Measurements from ENCODE around the gene C9orf40. TPM values are rescaled to one million over a fixed set of nuclear protein-coding genes. Genes with fewer than 3 reads are reported as not detected.

The C9orf40 gene
- total RNA-seq, 1 experiment from 2014 or later, result 13.2 TPM

Other genes with a start within 250 kb of the C9orf40 start
- 0.15 and 0.24 TPM in 2 replicates for gene TRPM6, start 65.0 kb downstream of the C9orf40 start, total RNA-seq (2014; rRNA removed; shearing (Covaris generic))
- 25.8 and 33.9 TPM in 2 replicates for gene CARNMT1, start 75.4 kb upstream of the C9orf40 start, total RNA-seq (2014; rRNA removed; shearing (Covaris generic))
- 12.0 and 13.3 TPM in 2 replicates for gene NMRK1, start 135.2 kb upstream of the C9orf40 start, total RNA-seq (2014; rRNA removed; shearing (Covaris generic))
- 17.3 and 18.5 TPM in 2 replicates for gene OSTF1, start 135.6 kb upstream of the C9orf40 start, total RNA-seq (2014; rRNA removed; shearing (Covaris generic))